Nephron (organoid): Measurements from ENCODE around the gene IL21R.

Experiments
- H3K27ac Mint-ChIP-seq, 3 experiments: 2 replicates each; pipeline ENCODE4 v1.8.0; 2020; ENCODE audit warnings: mixed read lengths in 3 of 3, mild to moderate bottlenecking in 2 of 3, moderate library complexity in 1 of 3
- H3K27me3 Mint-ChIP-seq: 2 replicates; pipeline ENCODE4 v1.8.0; 2021; ENCODE audit warnings: low read depth, mild to moderate bottlenecking, moderate library complexity, mixed read lengths
- H3K36me3 Mint-ChIP-seq: 2 replicates; pipeline ENCODE4 v1.8.0; 2020; ENCODE audit warnings: low read depth, mixed read lengths
- H3K4me1 Mint-ChIP-seq: 2 replicates; pipeline ENCODE4 v1.8.0; 2020; ENCODE audit warnings: mixed read lengths
- H3K4me3 Mint-ChIP-seq, 3 experiments: 2 replicates each; pipeline ENCODE4 v1.8.0; 2020; ENCODE audit warnings: mild to moderate bottlenecking in 3 of 3, mixed read lengths in 3 of 3, moderate library complexity in 2 of 3
- H3K9me3 Mint-ChIP-seq: 2 replicates; pipeline ENCODE4 v1.8.0; 2020; ENCODE audit warnings: mixed read lengths
- TF ChIP-seq, protein P1 (sequence below), 3 experiments: fragments of 200-600 bp; sonication (generic); IDR thresholded peaks; one replicate each; pipeline ENCODE4 v1.5.0; 2021; ENCODE audit warnings: antibody characterized with exemption in 3 of 3; ENCODE audit not compliant: unreplicated experiment in 3 of 3

The IL21R gene

DNA sequence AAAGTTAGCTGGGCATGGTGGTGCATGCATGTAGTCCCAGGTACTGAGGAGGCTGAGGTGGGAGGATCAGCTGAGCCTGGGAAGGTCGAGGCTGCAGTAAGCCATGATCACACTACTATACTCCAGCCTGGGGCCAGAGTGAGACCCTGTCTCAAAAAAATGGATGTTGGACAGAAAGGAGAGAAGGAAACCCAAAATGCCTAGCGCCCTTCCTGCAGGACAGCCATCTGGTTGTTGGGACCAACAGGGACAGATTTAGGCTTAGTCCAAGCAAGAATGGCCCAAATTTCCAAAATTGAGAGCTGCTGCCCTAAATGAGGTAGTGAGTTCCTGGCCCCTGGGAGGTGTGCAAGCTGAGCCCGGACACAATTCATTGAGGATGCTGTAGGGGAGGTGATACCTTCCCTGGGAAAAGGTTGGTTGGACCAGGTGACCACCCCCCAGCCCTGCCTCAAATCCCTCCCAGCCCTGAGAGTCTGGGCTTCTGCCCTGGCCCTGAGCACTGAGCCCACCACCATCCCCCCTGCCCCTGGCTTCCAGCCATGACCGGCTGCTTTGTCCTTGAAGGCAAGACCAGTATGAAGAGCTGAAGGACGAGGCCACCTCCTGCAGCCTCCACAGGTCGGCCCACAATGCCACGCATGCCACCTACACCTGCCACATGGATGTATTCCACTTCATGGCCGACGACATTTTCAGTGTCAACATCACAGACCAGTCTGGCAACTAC lies 35.1 kb downstream of the IL21R start:
- Mint-ChIP-seq H3K4me1 (peaks cover 8% of the 10 kb centered on the region), H3K36me3 (no peaks in the 10 kb centered on the region), H3K9me3 (no peaks in the 10 kb centered on the region), H3K4me3 (no peak overlapping the region), H3K27me3 (peaks cover 16% of the 10 kb centered on the region), H3K27ac (no peak overlapping the region)
- TF ChIP-seq, protein P1, sequence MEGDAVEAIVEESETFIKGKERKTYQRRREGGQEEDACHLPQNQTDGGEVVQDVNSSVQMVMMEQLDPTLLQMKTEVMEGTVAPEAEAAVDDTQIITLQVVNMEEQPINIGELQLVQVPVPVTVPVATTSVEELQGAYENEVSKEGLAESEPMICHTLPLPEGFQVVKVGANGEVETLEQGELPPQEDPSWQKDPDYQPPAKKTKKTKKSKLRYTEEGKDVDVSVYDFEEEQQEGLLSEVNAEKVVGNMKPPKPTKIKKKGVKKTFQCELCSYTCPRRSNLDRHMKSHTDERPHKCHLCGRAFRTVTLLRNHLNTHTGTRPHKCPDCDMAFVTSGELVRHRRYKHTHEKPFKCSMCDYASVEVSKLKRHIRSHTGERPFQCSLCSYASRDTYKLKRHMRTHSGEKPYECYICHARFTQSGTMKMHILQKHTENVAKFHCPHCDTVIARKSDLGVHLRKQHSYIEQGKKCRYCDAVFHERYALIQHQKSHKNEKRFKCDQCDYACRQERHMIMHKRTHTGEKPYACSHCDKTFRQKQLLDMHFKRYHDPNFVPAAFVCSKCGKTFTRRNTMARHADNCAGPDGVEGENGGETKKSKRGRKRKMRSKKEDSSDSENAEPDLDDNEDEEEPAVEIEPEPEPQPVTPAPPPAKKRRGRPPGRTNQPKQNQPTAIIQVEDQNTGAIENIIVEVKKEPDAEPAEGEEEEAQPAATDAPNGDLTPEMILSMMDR (IDR thresholded peaks at IDR 0.05; ENCODE audit: unreplicated experiment in 3 of 3), result no peak

DNA sequence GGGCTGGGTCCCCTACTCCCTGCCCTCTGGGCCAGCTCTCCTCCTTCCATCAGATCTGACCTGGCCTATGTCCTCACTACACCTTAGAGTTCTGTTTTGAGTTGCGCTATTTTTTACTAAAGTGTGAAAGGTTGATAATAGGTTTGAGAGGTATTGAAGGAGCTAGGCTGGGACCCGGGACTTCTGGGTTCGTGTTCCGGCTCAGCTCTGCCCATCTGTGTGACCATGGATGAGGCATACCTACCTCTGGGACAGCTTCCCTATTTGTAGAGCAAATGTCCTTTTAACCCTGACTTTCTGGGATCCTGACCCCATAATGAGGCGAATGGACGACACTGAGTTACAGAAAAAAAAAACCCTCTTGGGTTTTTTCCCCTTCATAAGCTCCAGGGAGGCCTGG lies 36.0 kb downstream of the IL21R start:
- H3K27me3 Mint-ChIP-seq, result peaks cover 16% of the 10 kb centered on the region
- H3K4me1 Mint-ChIP-seq, result peaks cover 2% of the 10 kb centered on the region
- H3K36me3 Mint-ChIP-seq, result no peaks in the 10 kb centered on the region
- H3K9me3 Mint-ChIP-seq, result no peaks in the 10 kb centered on the region
- H3K4me3 Mint-ChIP-seq, result no peak overlapping the region
- H3K27ac Mint-ChIP-seq, result no peak overlapping the region
- TF ChIP-seq, protein P1 (IDR thresholded peaks at IDR 0.05; ENCODE audit: unreplicated experiment in 3 of 3), result no peak

DNA sequence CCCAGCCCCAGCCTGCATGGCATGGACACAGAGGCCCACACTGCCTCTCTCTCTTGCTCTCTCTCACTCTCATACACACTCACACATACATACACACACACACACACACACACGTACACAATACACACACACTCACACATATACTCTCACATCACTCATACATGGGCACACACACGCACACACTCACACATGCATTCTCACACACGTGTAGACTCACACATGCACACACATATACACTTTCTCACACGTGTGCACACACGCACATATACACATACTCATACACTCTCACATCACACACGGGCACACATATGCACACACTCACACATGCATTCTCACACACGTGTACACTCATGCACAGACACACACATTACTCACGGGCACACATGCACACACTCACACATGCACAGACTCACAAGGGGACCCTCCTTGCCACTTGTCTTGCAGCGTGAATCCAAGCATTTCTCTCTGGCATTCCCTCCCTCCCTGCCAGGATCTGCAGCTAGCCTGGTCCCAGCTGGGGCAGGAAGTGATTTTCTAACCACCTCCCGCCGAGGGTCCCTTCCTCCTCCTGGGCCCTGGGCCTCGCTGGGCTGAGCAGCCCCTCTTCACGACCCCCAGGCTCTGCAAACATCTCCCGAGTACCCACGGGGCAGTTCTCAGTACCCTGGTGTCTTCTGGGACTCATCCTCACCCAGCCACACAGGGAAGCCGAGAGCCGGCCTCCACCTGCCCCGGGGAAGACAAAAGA lies 37.5 kb downstream of the IL21R start:
- Mint-ChIP-seq H3K27me3 (peaks cover 16% of the 10 kb centered on the region), H3K36me3 (no peaks in the 10 kb centered on the region), H3K27ac (no peak overlapping the region)

DNA sequence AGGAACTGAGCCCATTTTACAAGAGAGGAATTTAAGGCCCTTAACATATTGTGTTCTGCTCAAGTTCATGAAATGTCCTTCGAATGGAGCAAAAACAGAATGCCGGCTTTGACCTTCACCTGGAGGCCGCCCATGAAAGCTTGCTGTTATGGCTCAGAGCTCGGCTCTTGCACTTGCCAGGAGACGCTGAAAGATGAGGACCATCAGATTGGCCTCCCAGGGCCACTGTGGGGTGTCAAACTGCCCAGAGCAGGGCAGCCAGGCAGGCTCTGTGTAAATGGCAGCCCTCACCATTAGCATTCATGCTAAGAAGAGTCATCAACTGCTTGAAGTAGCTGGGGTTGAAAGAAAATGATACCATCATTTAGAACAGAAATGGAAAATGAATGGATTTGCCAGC lies 39.3 kb downstream of the IL21R start:
- Mint-ChIP-seq H3K9me3 (peaks cover 8% of the 10 kb centered on the region), H3K4me1 (no peaks in the 10 kb centered on the region), H3K27me3 (peaks cover 11% of the 10 kb centered on the region), H3K27ac (no peak overlapping the region), H3K4me3 (no peak overlapping the region), H3K36me3 (no peaks in the 10 kb centered on the region)
- TF ChIP-seq, protein P1 (IDR thresholded peaks at IDR 0.05; ENCODE audit: unreplicated experiment in 3 of 3), result no peak

More for the DNA sequence above, 37.5 kb downstream of the IL21R start:
- H3K9me3 Mint-ChIP-seq, result peaks cover 3% of the 10 kb centered on the region
- no peaks in the 10 kb centered on the region for H3K4me1 Mint-ChIP-seq
- TF ChIP-seq, protein P1 (IDR thresholded peaks at IDR 0.05; ENCODE audit: unreplicated experiment in 3 of 3), result no peak
- H3K4me3 Mint-ChIP-seq, result no peak overlapping the region

DNA sequence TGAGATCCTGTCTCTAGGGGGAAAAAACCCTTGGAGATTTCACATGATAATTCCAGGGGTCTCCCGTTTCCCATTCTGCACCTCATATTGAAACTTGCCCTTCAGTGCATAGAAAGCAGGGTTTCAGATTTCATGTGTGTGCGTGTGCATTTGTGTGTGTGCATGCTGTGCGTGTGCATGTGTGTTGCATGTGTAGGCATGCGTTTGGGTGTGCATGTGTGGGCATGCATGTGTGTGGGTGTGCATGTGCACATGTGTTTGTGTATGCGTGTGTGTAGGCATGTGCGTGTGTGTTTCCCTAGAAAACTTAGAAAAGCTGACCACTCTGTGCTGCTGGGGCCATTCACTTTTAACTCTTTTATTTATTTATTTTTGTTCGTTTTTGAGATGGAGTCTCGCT lies 40.0 kb downstream of the IL21R start:
- peaks cover 10% of the 10 kb centered on the region for H3K27me3 Mint-ChIP-seq
- H3K27ac Mint-ChIP-seq, result no peak overlapping the region
- H3K4me3 Mint-ChIP-seq, result no peak overlapping the region
- no peaks in the 10 kb centered on the region for H3K36me3 Mint-ChIP-seq
- TF ChIP-seq, protein P1 (IDR thresholded peaks at IDR 0.05; ENCODE audit: unreplicated experiment in 3 of 3), result no peak
- H3K9me3 Mint-ChIP-seq, result peaks cover 8% of the 10 kb centered on the region
- no peaks in the 10 kb centered on the region for H3K4me1 Mint-ChIP-seq
